SK-N-SH (cell line): ENCODE data around the gene SCGB3A1. TPM values are rescaled to one million over a fixed set of nuclear protein-coding genes. Genes with fewer than 3 reads are reported as not detected.

Source experiments
- CTCF ChIA-PET: fragments of 300-600, 350-600 bp; formaldehyde crosslinking; extraction: SDS; loops from one replicate; lab custom pipeline; 2021; lab: Yijun Ruan, JAX
- POLR2A ChIA-PET: fragments of 350-600 bp; sonication (Branson Sonifier 250); formaldehyde crosslinking; extraction: SDS; loops from one replicate; lab custom pipeline; 2020; ENCODE audit warnings: antibody characterized with exemption, inconsistent platforms; lab: Yijun Ruan, JAX
- DNase-seq: peaks from one replicate; pipeline ENCODE4 v3.0.0; 2012
- H2AFZ ChIP-seq: fragments of 200-600 bp; sonication (generic); 2 replicates; pipeline ENCODE4 v1.8.1; 2016; ENCODE audit warnings: antibody characterized with exemption, mild to moderate bottlenecking, low read depth
- H3F3A ChIP-seq: fragments of 200-600 bp; sonication (generic); replicated peaks from 2 replicates; pipeline ENCODE3; 2016; ENCODE audit warnings: antibody characterized with exemption, mild to moderate bottlenecking; ENCODE audit not compliant: insufficient read depth
- H3K27ac ChIP-seq, 2 experiments: fragments of 200-500 bp in 1 of 2; fragments of 200-600 bp in 1 of 2; sonication (Bioruptor generic) in 1 of 2; sonication (generic), shearing (Covaris generic) in 1 of 2; 2 replicates each; pipeline versions ENCODE4 v1.5.1 to v1.6.1; 2014 to 2016; ENCODE audit warnings: low read depth in 2 of 2, inconsistent platforms in 1 of 2, low read length in 1 of 2, mild to moderate bottlenecking in 1 of 2, mixed read lengths in 1 of 2
- H3K27me3 ChIP-seq: fragments of 200-600 bp; sonication (generic), shearing (Covaris generic); 2 replicates; pipeline ENCODE4 v1.6.1; 2016; ENCODE audit warnings: mixed run types; ENCODE audit not compliant: insufficient read depth
- H3K36me3 ChIP-seq, 2 experiments: fragments of 200-500 bp in 1 of 2; fragments of 200-600 bp in 1 of 2; sonication (Bioruptor generic) in 1 of 2; sonication (generic) in 1 of 2; replicated peaks in 1 of 2; 2 replicates each; pipeline versions ENCODE3 to v1.5.1; 2014 to 2016; ENCODE audit warnings: low read length in 1 of 2, mild to moderate bottlenecking in 1 of 2; ENCODE audit not compliant: insufficient read depth in 2 of 2, control insufficient read depth in 1 of 2
- H3K4me1 ChIP-seq, 2 experiments: fragments of 200-500 bp in 1 of 2; fragments of 200-600 bp in 1 of 2; sonication (Bioruptor generic) in 1 of 2; sonication (generic), shearing (Covaris generic) in 1 of 2; 2 replicates each; pipeline versions ENCODE4 v1.5.1 to v1.6.1; 2014 to 2016; ENCODE audit warnings: low read depth in 1 of 2, low read length in 1 of 2, mixed run types in 1 of 2; ENCODE audit not compliant: insufficient read depth in 2 of 2, control insufficient read depth in 1 of 2
- H3K4me2 ChIP-seq: fragments of 200-600 bp; sonication (generic), shearing (Covaris generic); 2 replicates; pipeline ENCODE4 v1.6.1; 2017; ENCODE audit warnings: mixed run types
- H3K4me3 ChIP-seq, 2 experiments: fragments of 200-500 bp in 1 of 2; fragments of 200-600 bp in 1 of 2; sonication (Bioruptor generic) in 1 of 2; sonication (generic), shearing (Covaris generic) in 1 of 2; 2 replicates each; pipeline versions ENCODE4 v1.5.1 to v1.8.1; 2014 to 2016; ENCODE audit warnings: low read depth in 2 of 2, inconsistent platforms in 1 of 2, low read length in 1 of 2, mild to moderate bottlenecking in 1 of 2, mixed read lengths in 1 of 2, moderate library complexity in 1 of 2
- H3K79me2 ChIP-seq: fragments of 200-600 bp; sonication (generic); 2 replicates; pipeline ENCODE4 v1.8.1; 2017; ENCODE audit warnings: mild to moderate bottlenecking; ENCODE audit not compliant: insufficient read depth
- H3K9ac ChIP-seq: fragments of 200-600 bp; sonication (generic); 2 replicates; pipeline ENCODE4 v1.6.1; 2017; ENCODE audit warnings: mixed run types
- H3K9me2 ChIP-seq: fragments of 200-600 bp; sonication (generic); 2 replicates; pipeline ENCODE4 v1.6.1; 2017; ENCODE audit warnings: mixed run types
- H3K9me3 ChIP-seq: fragments of 200-600 bp; sonication (generic); 2 replicates; pipeline ENCODE4 v1.6.1; 2017; ENCODE audit warnings: mixed run types, mild to moderate bottlenecking, moderate library complexity
- H4K20me1 ChIP-seq: fragments of 200-600 bp; sonication (generic); 2 replicates; pipeline ENCODE4 v1.6.1; 2017; ENCODE audit warnings: mild to moderate bottlenecking, mixed run types; ENCODE audit not compliant: insufficient read depth
- CHD2 ChIP-seq: fragments of 150-350 bp; IDR thresholded peaks from 2 replicates; pipeline ENCODE4 v1.6.1; 2018; ENCODE audit warnings: low read length; ENCODE audit not compliant: partially characterized antibody
- EZH2phosphoT487 ChIP-seq: fragments of 200-600 bp; sonication (generic); IDR thresholded peaks from 2 replicates; pipeline ENCODE4 v1.6.1; 2017; ENCODE audit warnings: low read depth, mixed run types, mild to moderate bottlenecking, antibody characterized with exemption, moderate library complexity, borderline replicate concordance
- FOXJ3 ChIP-seq: sonication (generic); formaldehyde crosslinking; IDR thresholded peaks from 2 replicates; pipeline ENCODE4 v1.5.1; 2020; ENCODE audit warnings: mild to moderate bottlenecking, missing genetic modification reagents
- FOXM1 ChIP-seq: IDR thresholded peaks from 2 replicates; pipeline ENCODE4 v1.4.0; 2012; ENCODE audit warnings: low read depth, mild to moderate bottlenecking
- GABPA ChIP-seq: IDR thresholded peaks from 2 replicates; pipeline ENCODE4 v1.4.0; 2012; ENCODE audit warnings: low read depth, mild to moderate bottlenecking
- GATA2 ChIP-seq: sonication (generic); formaldehyde crosslinking; IDR thresholded peaks from 2 replicates; pipeline ENCODE4 v1.5.0; 2020; ENCODE audit warnings: mild to moderate bottlenecking, missing genetic modification reagents
- JUND ChIP-seq: IDR thresholded peaks from 2 replicates; pipeline ENCODE4 v1.4.0; 2012
- MXI1 ChIP-seq: IDR thresholded peaks from 2 replicates; pipeline ENCODE4 v1.6.1; 2012; ENCODE audit warnings: mild to moderate bottlenecking, low read depth, low read length, improper control_type of control experiment
- NFIC ChIP-seq: IDR thresholded peaks from 2 replicates; pipeline ENCODE4 v1.4.0; 2012; ENCODE audit warnings: borderline replicate concordance
- RCOR1 ChIP-seq: fragments of 150-350 bp; IDR thresholded peaks from 2 replicates; pipeline ENCODE4 v1.6.1; 2017; ENCODE audit warnings: antibody characterized with exemption, low read length
- RFX5 ChIP-seq: IDR thresholded peaks from 2 replicates; pipeline ENCODE4 v1.6.1; 2012; ENCODE audit warnings: mild to moderate bottlenecking, improper control_type of control experiment, low read length
- RXRA ChIP-seq: IDR thresholded peaks from 2 replicates; pipeline ENCODE4 v1.4.0; 2012; ENCODE audit warnings: low read depth, mild to moderate bottlenecking, borderline replicate concordance
- TAF1 ChIP-seq: IDR thresholded peaks from 2 replicates; pipeline ENCODE4 v1.6.1; 2012; ENCODE audit warnings: low read depth, mild to moderate bottlenecking, low read length, moderate library complexity, borderline replicate concordance
- TEAD4 ChIP-seq: IDR thresholded peaks from 2 replicates; pipeline ENCODE4 v1.4.0; 2012; ENCODE audit warnings: mild to moderate bottlenecking, borderline replicate concordance; ENCODE audit not compliant: insufficient read depth
- YY1 ChIP-seq: IDR thresholded peaks from 2 replicates; pipeline ENCODE4 v1.4.0; 2012; ENCODE audit warnings: low read depth, mild to moderate bottlenecking
- WGBS: methylation state at CpG from one replicate; pipeline ENCODE4 v1.1.6; 2017; ENCODE audit warnings: low lambda C conversion rate; 5-methylcytosine and 5-hydroxymethylcytosine counted together
- polyA plus RNA-seq, 3 experiments: library from polyadenylated mRNA; depleted of rRNA; stranded (reverse); fragments of >200 nt; gene quantifications; 2 replicates each; pipeline ENCODE4 v1.2.3, GENCODE V29; 2012
- TF ChIP-seq, protein P1 (sequence below): IDR thresholded peaks from 2 replicates; pipeline ENCODE4; 2012
- TF ChIP-seq, protein P2 (sequence below): IDR thresholded peaks from 2 replicates; pipeline ENCODE4 v1.4.0; 2012; ENCODE audit warnings: low read depth, borderline replicate concordance
- TF ChIP-seq, protein P3 (sequence below): fragments of 150-350 bp; IDR thresholded peaks from 2 replicates; pipeline ENCODE4 v1.6.1; 2016; ENCODE audit warnings: mild to moderate bottlenecking, low read depth, low read length
- TF ChIP-seq, protein P4 (sequence below): fragments of 150-350 bp; IDR thresholded peaks from 2 replicates; pipeline ENCODE4 v1.6.1; 2017; ENCODE audit warnings: antibody characterized with exemption, low read length, low read depth, borderline replicate concordance
- TF ChIP-seq, protein P5 (sequence below): fragments of 200-600 bp; sonication (generic); IDR thresholded peaks from 2 replicates; pipeline ENCODE4 v1.6.1; 2017; ENCODE audit warnings: antibody characterized with exemption, mild to moderate bottlenecking, moderate library complexity

The SCGB3A1 gene
- polyA plus RNA-seq, 1 of the 3 experiments (the other 2 are of a cell fraction): not detected

DNA sequence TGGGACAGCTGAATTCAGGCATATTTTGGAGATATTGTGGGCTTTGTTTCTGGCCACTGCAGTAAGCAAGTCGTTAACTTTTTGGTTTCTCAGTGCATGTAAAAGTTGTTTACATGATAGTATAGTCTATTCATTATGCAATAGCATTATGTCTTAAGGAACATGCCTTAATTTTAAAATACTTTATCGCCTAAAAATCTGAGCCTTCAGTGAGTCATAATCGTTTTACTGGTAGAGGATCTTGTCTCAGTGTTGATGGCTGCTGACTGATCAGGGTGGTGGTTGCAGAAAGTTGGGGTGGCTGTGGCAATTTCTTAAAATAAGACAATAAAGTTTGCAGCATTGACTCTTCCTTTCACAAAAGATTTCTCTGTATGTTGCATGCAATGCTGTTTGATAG, 5.1 kb downstream of the SCGB3A1 start:
- no peak overlapping the region for H3K4me3 ChIP-seq
- WGBS: 69% methylated on average over 3 of the region's 3 CpGs
- no peaks in the 10 kb centered on the region for H3K4me1 ChIP-seq
- ChIA-PET POLR2A (no interaction called here), CTCF (no interaction called here)
- H2AFZ ChIP-seq: no peak overlapping the region
- H3K36me3 ChIP-seq: no peaks in the 10 kb centered on the region
- H4K20me1 ChIP-seq: no peaks in the 10 kb centered on the region
- no peak overlapping the region for H3K9ac ChIP-seq
- no peak overlapping the region for H3K4me2 ChIP-seq
- H3K27me3 ChIP-seq: peaks cover 30% of the 10 kb centered on the region; the same call in 1 of the 2 replicates
- H3K9me2 ChIP-seq: no peaks in the 10 kb centered on the region
- no peak overlapping the region for H3K27ac ChIP-seq
- H3K79me2 ChIP-seq: no peaks in the 10 kb centered on the region
- H3F3A ChIP-seq: no peaks in the 10 kb centered on the region
- TF ChIP-seq YY1: no peak
- no peak for TF ChIP-seq GABPA
- TF ChIP-seq CHD2: no peak
- TF ChIP-seq, protein P1, sequence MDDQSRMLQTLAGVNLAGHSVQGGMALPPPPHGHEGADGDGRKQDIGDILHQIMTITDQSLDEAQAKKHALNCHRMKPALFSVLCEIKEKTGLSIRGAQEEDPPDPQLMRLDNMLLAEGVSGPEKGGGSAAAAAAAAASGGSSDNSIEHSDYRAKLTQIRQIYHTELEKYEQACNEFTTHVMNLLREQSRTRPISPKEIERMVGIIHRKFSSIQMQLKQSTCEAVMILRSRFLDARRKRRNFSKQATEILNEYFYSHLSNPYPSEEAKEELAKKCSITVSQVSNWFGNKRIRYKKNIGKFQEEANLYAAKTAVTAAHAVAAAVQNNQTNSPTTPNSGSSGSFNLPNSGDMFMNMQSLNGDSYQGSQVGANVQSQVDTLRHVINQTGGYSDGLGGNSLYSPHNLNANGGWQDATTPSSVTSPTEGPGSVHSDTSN: no peak
- TF ChIP-seq, protein P2, sequence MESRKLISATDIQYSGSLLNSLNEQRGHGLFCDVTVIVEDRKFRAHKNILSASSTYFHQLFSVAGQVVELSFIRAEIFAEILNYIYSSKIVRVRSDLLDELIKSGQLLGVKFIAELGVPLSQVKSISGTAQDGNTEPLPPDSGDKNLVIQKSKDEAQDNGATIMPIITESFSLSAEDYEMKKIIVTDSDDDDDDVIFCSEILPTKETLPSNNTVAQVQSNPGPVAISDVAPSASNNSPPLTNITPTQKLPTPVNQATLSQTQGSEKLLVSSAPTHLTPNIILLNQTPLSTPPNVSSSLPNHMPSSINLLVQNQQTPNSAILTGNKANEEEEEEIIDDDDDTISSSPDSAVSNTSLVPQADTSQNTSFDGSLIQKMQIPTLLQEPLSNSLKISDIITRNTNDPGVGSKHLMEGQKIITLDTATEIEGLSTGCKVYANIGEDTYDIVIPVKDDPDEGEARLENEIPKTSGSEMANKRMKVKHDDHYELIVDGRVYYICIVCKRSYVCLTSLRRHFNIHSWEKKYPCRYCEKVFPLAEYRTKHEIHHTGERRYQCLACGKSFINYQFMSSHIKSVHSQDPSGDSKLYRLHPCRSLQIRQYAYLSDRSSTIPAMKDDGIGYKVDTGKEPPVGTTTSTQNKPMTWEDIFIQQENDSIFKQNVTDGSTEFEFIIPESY: no peak
- TF ChIP-seq, protein P3, sequence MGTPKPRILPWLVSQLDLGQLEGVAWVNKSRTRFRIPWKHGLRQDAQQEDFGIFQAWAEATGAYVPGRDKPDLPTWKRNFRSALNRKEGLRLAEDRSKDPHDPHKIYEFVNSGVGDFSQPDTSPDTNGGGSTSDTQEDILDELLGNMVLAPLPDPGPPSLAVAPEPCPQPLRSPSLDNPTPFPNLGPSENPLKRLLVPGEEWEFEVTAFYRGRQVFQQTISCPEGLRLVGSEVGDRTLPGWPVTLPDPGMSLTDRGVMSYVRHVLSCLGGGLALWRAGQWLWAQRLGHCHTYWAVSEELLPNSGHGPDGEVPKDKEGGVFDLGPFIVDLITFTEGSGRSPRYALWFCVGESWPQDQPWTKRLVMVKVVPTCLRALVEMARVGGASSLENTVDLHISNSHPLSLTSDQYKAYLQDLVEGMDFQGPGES: no peak
- TF ChIP-seq RFX5: no peak
- no peak for TF ChIP-seq GATA2 (CRISPR knock-in tag)
- no peak for TF ChIP-seq MXI1
- no peak for DNase-seq
- peaks cover 3% of the 10 kb centered on the region; the same call in 1 of the 2 replicates for H3K9me3 ChIP-seq

DNA sequence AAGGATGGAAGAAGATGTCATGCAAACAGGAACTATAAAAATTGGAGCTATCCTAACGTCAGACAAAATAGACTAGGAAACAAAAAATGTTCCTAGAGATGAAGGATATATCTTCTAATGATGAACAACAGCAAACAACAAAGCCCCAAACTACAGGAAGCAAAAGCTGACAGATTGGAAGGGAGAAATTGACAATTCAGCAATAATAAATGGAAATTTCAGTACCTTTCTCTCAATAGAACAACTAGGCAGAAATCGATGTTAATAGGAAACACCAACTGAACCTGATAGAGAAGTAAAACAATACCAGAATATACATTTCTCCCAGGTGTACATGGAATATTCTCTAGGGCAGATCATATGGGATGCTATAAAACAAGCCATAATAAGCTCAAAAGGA, 7.6 kb downstream of the SCGB3A1 start:
- WGBS: 49% methylated on average over 2 of the region's 2 CpGs
- Histone ChIP-seq H3K9me3 (peaks cover 3% of the 10 kb centered on the region; the same call in 1 of the 2 replicates), H3K36me3 (no peaks in the 10 kb centered on the region), H3K9ac (no peak overlapping the region), H2AFZ (no peak overlapping the region), H4K20me1 (no peaks in the 10 kb centered on the region), H3K4me2 (no peak overlapping the region), H3K4me3 (no peak overlapping the region), H3K27ac (no peak overlapping the region), H3K79me2 (no peaks in the 10 kb centered on the region), H3K4me1 (no peaks in the 10 kb centered on the region), H3K9me2 (no peaks in the 10 kb centered on the region), H3F3A (no peaks in the 10 kb centered on the region), H3K27me3 (peaks cover 6% of the 10 kb centered on the region; the same call in 1 of the 2 replicates)
- POLR2A ChIA-PET: no interaction called here
- CTCF ChIA-PET: no interaction called here
- no peak for DNase-seq
- TF ChIP-seq, protein P4, sequence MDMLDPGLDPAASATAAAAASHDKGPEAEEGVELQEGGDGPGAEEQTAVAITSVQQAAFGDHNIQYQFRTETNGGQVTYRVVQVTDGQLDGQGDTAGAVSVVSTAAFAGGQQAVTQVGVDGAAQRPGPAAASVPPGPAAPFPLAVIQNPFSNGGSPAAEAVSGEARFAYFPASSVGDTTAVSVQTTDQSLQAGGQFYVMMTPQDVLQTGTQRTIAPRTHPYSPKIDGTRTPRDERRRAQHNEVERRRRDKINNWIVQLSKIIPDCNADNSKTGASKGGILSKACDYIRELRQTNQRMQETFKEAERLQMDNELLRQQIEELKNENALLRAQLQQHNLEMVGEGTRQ: no peak
- TF ChIP-seq TEAD4: no peak
- no peak for TF ChIP-seq YY1
- TF ChIP-seq JUND: no peak
- no peak for TF ChIP-seq RXRA
- no peak for TF ChIP-seq EZH2phosphoT487
- TF ChIP-seq, protein P5, sequence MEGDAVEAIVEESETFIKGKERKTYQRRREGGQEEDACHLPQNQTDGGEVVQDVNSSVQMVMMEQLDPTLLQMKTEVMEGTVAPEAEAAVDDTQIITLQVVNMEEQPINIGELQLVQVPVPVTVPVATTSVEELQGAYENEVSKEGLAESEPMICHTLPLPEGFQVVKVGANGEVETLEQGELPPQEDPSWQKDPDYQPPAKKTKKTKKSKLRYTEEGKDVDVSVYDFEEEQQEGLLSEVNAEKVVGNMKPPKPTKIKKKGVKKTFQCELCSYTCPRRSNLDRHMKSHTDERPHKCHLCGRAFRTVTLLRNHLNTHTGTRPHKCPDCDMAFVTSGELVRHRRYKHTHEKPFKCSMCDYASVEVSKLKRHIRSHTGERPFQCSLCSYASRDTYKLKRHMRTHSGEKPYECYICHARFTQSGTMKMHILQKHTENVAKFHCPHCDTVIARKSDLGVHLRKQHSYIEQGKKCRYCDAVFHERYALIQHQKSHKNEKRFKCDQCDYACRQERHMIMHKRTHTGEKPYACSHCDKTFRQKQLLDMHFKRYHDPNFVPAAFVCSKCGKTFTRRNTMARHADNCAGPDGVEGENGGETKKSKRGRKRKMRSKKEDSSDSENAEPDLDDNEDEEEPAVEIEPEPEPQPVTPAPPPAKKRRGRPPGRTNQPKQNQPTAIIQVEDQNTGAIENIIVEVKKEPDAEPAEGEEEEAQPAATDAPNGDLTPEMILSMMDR: no peak
- TF ChIP-seq FOXJ3 (CRISPR knock-in tag): no peak
- TF ChIP-seq TAF1: no peak
- no peak for TF ChIP-seq RCOR1
- no peak for TF ChIP-seq NFIC
- no peak for TF ChIP-seq FOXM1
